HG02884 (cell line): ENCODE results near the gene HOXC9.

ENCODE experiments used
- ATAC-seq: cut with Tn5 transposase; IDR thresholded peaks from one replicate; pipeline ENCODE4 v1.9.1; 2021; ENCODE audit warnings: mild to moderate bottlenecking, moderate library complexity; ENCODE audit not compliant: unreplicated experiment

The HOXC9 gene

GRCh38 chr12:54000116-54001114 is at the start of gene HOXC9:
Gene HOXC9, plus strand, starts transcription at chr12:54000161. Its CDS starts 28 bp downstream, at chr12:54000189.
- ATAC-seq: no peak

- no peak for ATAC-seq
Measured at GRCh38 chr12:53950437-53950773, 49.6 kb upstream of the HOXC9 start.

- ATAC-seq: no peak
Measured at GRCh38 chr12:53950789-53951576, 49.0 kb upstream of the HOXC9 start.

GRCh38 chr12:53951577-53952334 is 48.2 kb upstream of the HOXC9 start:
- ATAC-seq: no peak

GRCh38 chr12:53952335-53952694 is 47.6 kb upstream of the HOXC9 start:
- no peak for ATAC-seq

- ATAC-seq: no peak
Measured at GRCh38 chr12:53952871-53953734, 46.9 kb upstream of the HOXC9 start.

GRCh38 chr12:53953831-53954693 is 45.9 kb upstream of the HOXC9 start:
- ATAC-seq: no peak

GRCh38 chr12:53954694-53955035 is 45.3 kb upstream of the HOXC9 start, which contains the start of gene HOXC12:
Gene HOXC12, plus strand, starts transcription at chr12:53954903. Its CDS starts 27 bp downstream, at chr12:53954930.
- no peak for ATAC-seq

- ATAC-seq: no peak
Measured at GRCh38 chr12:53955036-53955775, 44.8 kb upstream of the HOXC9 start.

- ATAC-seq: no peak
Measured at GRCh38 chr12:53955776-53956250, 44.1 kb upstream of the HOXC9 start.

- no peak for ATAC-seq
Measured at GRCh38 chr12:53956251-53956887, 43.6 kb upstream of the HOXC9 start.

GRCh38 chr12:53956914-53957536 is 42.9 kb upstream of the HOXC9 start:
- ATAC-seq: no peak

GRCh38 chr12:53958128-53958527 is 41.8 kb upstream of the HOXC9 start:
- ATAC-seq: no peak

GRCh38 chr12:53959314-53959713 is 40.6 kb upstream of the HOXC9 start:
- ATAC-seq: no peak

GRCh38 chr12:53960187-53961024 is 39.6 kb upstream of the HOXC9 start:
- no peak for ATAC-seq

GRCh38 chr12:53961025-53961761 is 38.8 kb upstream of the HOXC9 start:
- no peak for ATAC-seq
